ENCODE data around the gene RRM2.
A peak's percentile ranks its signal among the peaks of the same experiment; 100 is the strongest.

RRM2 gene

DNA sequence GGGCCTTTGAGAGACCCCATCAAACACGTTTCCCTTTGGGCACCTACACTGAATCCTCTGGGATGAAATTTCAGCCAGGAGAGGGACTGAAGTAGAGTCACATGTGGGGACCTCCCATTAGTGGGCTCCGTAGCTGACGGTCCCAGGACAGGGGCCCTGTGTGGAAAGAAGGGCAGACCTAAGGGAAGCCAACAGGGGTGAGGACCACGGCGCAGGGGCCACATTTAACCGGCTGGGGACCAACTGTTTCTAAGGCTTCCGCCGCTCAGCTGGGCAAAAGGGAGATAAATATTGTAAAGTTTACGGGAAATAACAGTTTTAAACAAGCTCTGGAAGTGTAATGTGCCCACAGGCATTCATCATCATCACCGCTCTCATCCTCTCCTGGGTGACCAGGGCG lies 42.7 kb downstream of the RRM2 start:
- TF ChIP-seq GATA2 (IDR thresholded peaks at IDR 0.05; ENCODE audit: low read depth, low read length) (no peak), GATA3 (IDR thresholded peaks at IDR 0.05; ENCODE audit: low read depth, low read length) (no peak)

DNA sequence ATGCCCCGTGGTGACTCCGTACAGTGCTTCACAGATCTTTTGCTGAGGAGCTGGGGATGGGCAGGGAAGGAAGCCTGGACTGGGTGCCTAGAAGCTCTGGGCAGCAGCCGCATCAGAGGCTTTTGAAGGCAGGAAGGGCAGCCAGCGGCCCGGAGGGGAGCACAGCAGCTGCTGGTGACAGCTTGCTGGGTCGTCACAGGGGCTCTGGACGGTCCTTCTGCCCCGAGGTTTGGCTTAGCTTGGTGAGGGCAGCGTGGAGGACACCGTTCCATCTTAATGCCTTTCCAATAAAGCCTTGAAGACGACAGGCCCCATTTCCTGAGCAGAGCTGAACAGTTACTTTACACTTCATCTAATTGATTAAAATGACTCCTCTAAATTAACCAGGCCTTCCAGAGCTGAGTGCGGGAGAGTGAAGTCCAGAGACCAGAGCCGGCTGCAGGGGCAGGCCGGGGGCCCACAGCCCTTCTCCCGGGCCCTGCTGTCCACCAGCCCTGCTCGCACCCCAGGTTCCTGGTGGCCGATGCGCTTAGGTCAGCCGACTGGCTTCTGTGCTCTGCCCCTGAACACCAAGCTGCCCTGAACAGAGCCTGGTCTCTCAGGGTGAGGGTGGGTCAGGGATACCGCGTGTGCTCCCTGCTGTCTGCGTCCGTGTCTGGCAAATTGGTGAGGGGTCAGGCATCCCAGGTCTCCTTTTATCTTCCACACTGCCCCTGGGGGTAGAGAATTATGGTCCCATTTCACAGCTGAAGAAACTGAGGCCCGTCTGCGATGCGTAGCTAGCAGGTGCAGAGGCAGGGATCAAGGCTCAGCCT lies 43.5 kb downstream of the RRM2 start:
- TF ChIP-seq GATA2 (IDR thresholded peaks at IDR 0.05; ENCODE audit: low read depth, low read length): no peak
- no peak for TF ChIP-seq GATA3 (IDR thresholded peaks at IDR 0.05; ENCODE audit: low read depth, low read length)

DNA sequence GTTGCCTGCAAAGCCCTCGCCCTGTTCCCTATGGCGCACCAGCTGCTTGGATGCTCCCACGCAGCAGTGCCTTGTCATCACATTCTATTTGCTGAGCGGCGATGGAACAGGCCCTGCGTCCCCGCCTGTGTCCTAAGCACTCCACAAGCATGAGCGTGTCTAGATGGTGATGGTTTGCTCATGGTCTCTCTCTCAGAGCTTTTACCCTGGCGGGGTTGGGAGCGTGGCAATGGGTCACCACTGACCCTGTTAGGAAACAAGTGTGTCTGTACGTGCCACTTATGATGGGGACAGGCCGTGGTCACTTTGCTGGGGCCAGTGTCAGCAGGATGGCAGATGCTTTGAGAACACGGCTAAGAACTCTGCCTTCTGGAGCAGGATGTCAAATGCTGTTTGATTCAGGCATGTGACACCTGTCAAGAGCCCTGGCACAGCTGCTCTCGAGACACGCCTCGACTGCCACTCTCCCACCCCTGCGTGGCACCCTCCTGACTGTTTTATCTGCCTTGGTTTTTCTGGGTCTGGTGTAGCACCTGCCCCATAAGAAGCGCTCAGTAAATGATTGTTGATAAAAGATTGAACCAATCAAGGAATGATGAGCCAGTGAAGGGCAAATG lies 44.2 kb downstream of the RRM2 start:
- TF ChIP-seq GATA2 (IDR thresholded peaks at IDR 0.05; ENCODE audit: low read depth, low read length) (no peak), GATA3 (IDR thresholded peaks at IDR 0.05; ENCODE audit: low read depth, low read length) (no peak)

DNA sequence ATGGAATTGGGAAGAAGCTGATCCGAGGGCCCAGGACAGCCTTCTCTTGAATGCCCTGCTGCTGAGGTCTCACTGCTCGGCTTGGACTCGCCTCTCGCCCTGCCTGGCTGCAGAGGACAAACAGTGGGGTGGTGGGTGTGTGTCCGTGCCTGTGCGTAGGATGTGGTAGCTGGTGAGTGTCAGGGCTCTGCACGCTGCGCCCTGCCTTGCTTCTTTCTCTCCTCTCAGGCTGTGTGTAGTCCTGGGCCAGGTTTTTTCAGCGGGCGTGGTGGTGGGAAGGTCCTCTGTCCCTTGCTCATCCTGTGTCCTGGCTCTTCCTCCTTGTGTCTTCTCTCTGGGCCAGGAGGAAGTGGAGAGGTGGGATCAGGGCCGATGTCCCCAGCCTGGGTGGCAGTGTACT lies 44.8 kb downstream of the RRM2 start:
- TF ChIP-seq GATA3 (IDR thresholded peaks at IDR 0.05; ENCODE audit: low read depth, low read length) (no peak), GATA2 (IDR thresholded peaks at IDR 0.05; ENCODE audit: low read depth, low read length) (no peak)

DNA sequence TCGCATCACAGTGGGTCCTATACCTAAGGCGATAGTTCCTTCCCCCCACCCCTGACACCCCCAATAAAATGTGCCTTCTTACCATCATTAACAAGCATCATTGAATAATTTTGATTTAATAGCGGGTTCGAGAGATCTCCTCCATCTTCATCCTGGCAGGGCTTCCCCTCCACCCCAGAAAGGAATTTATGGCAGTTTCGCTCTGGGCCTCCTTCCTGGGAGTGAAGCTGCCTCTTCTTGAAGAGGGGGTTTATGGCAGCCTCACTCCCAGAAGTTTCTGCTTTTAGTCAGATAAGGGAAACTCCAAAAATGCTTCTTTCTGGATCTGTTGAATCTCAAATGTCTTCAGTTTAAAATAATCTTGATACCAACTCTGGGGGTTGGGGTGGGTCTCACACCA lies 45.7 kb downstream of the RRM2 start:
- TF ChIP-seq GATA3 (IDR thresholded peaks at IDR 0.05; ENCODE audit: low read depth, low read length): no peak
- no peak for TF ChIP-seq GATA2 (IDR thresholded peaks at IDR 0.05; ENCODE audit: low read depth, low read length)

DNA sequence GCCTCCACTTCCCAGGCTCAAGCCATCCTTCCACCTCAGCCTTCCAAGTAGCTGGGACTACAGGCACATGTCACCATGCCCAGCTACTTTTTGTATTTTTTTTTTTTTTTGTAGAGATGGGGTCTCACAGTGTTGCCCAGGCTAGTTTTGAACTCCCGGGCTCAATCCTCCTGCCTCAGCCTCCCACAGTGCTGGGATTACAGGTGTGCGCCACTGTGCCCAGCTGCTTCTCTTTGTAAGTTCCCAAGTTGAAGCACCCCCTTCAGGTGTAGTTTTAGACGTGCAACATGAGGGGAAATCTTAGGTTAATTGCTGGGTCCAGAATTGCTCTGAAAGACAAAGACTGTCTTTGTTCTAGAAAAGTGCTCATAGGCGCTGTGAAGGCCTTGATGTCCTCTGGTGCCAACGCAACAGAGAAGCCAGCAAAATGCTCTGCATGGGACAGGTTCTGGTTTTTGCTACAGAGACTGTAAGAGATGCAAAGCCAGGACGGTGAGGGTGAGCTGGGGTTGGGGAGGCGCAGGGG lies 46.6 kb downstream of the RRM2 start:
- TF ChIP-seq GATA2 (IDR thresholded peaks at IDR 0.05; ENCODE audit: low read depth, low read length): no peak
- TF ChIP-seq GATA3 (IDR thresholded peaks at IDR 0.05; ENCODE audit: low read depth, low read length): no peak

DNA sequence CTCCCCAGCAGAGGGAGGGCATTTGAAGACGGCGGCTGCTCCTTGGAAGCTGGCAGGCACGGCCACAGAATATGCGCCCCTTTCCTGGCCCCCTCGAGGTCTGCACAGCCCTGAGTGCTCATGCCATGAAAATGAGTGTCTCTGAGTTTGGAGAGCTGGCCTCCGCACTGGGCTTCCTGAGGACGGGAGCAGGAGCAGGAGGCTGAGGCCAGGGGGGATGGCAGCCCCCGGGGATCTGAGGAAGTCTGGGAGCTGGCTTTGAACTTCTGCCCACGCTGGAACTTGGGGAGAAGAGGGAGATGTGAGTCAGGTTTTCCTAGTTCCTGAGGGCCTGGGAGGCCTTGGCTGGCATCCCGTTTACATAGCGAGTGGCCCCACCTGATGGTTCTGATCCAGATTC lies 47.0 kb downstream of the RRM2 start:
- no peak for TF ChIP-seq GATA2 (IDR thresholded peaks at IDR 0.05; ENCODE audit: low read depth, low read length)
- TF ChIP-seq GATA3 (IDR thresholded peaks at IDR 0.05; ENCODE audit: low read depth, low read length): no peak

DNA sequence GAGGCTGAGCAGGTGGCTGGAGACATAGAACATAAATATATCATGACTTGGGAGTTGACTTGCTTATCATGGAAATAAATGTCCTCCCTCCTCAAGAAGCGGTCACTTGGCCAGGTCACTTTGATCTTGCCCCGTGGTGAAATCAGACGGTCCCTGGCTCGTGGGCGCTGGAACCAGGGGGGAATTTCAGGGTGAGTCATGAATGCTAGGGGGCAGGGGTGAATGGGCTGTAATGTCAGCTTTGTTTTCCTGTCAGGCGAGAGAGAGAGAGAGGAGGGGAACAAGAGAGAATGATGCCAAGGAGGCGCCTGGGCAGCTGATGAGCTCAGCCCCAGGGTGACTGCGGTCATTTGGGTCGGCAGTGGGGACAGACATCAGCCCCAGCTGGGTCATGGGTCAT lies 47.7 kb downstream of the RRM2 start:
- TF ChIP-seq GATA3 (IDR thresholded peaks at IDR 0.05; ENCODE audit: low read depth, low read length): no peak
- no peak for TF ChIP-seq GATA2 (IDR thresholded peaks at IDR 0.05; ENCODE audit: low read depth, low read length)

DNA sequence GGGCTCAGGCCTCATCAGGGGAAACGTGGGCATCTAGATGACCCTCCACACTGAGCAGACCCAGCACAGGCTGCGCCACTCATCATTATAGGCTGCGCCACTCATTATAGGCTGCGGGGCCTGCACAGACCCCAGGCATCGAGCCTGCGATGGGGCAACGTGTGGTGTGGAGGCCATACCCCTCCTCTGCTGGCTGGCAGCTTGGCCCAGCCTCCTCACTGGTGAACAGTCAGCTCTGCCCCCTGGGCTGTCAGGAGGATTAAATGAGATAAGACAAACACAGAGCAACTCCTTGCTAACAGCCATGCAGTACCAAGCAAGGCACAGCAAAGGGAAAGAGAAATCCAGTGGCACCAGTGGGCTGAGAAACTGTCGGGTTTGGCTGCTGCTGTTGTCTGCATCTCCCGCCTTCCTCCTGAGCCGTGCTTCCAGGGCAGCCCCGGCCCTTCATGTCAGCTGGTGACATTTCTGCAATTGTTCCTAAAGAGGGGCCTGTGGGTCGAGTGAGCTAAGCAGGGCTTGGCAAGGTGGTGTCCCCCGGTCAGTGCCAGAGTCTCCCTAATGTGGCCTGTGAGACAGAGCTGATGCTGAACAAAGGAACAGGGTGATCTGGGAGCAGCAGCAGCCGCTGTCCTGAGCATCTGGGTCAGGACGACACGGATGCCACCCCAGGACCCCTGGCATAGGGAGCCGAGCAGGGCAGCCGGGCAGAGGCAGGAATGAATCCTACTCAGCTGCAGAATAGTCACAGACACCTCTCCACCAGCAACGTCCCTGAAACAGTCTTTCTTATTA lies 48.7 kb downstream of the RRM2 start:
- TF ChIP-seq GATA3 (IDR thresholded peaks at IDR 0.05; ENCODE audit: low read depth, low read length) (no peak), GATA2 (IDR thresholded peaks at IDR 0.05; ENCODE audit: low read depth, low read length) (peak; percentile 50)

DNA sequence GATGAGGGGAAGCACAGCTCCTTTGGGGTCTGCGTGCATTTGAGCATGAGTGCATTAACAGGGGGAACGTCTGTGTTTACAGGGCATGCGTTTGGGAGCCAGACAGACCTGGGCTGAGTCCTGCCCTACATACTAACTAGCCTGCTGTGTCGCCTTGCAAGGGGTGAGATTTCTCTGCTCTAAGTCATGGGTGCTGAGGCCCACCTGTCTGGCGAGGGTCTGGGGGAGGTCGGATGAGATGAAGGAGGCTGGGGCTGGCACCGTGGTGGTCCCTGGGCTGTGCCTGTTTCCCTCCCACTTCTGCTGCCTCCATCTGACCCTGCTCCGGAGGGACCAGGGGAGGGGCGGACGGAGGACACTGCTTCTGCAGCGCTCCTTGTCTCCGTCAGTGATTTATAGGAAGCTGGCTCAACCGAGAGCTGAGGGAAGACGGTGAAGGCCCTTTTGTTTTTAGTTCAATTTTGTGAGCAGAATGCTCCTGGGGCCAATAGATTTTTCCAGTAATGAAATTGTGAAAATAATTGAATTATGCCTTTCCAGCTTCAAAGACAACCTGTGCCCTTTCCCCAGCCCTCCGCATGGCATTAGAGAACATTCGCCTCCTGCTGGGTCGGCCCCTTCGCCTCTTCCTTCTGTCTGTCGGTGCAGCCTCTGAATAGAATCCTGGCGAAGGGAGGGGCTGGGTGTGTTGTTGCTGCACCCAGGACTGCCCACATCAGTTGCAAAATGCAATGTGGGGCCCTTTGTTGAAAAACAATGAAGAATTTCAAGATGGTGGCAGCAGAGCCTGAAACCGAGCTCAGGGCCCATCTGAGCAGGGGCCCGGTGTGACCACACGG lies 49.7 kb downstream of the RRM2 start:
- TF ChIP-seq GATA3 (IDR thresholded peaks at IDR 0.05; ENCODE audit: low read depth, low read length) (no peak), GATA2 (IDR thresholded peaks at IDR 0.05; ENCODE audit: low read depth, low read length) (no peak)

DNA sequence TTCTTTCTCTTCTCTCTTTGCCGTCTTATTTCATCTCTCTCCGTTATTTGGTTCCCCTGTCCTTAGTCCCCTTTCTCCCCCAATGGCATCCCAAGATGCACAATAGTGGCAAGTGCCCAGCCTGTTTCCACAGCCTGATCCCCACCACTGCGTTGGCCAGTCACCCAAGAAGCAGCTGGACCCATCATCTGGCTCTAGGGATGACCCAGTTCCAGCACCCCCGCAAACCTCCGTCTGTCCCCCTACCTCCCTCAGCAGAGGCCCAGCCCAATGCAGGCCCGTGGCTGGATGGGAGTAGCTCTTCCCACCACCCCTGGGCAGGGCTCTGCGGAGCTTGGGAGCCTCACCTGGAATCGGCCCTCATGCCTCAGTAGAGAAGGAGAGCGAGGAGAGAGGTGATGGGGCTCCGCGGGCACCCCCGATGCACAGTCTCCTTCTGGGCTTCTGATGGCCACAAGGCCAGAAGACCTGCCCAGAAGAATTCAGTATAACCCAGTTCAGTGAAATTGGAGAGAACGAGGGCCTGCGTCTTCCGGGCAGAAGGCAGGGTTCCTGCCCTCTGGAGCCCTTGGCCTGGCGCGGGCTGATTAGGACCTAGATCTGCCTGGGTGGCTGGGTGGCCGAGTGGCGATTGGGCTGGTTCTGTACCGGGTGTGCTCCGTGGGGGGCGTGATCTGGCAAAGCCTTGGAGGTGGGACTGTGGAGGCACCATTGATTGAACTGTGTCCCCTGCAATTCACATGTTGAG lies 50.9 kb downstream of the RRM2 start:
- TF ChIP-seq GATA3 (IDR thresholded peaks at IDR 0.05; ENCODE audit: low read depth, low read length) (no peak), GATA2 (IDR thresholded peaks at IDR 0.05; ENCODE audit: low read depth, low read length) (no peak)

DNA sequence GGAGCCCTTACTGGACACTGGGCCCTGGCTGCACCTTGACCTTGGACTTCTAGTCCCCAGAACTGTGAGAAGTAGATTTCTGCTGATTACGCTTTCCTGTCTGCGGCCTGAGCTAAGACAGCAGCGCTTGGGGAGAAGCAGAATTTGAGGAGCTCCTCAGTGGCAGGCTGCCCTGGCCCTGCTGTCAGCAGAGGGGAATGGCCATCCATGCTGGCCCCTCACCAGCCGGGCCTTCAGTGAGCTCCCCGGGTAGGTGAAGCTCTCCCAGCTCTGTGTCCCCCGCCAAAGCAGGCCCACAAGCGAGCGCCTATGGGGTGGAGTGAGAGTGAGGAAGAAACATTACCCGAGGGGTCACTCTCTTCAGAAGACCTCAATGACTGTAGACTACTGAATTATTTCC lies 51.6 kb downstream of the RRM2 start:
- TF ChIP-seq GATA2 (IDR thresholded peaks at IDR 0.05; ENCODE audit: low read depth, low read length) (no peak), GATA3 (IDR thresholded peaks at IDR 0.05; ENCODE audit: low read depth, low read length) (no peak)

DNA sequence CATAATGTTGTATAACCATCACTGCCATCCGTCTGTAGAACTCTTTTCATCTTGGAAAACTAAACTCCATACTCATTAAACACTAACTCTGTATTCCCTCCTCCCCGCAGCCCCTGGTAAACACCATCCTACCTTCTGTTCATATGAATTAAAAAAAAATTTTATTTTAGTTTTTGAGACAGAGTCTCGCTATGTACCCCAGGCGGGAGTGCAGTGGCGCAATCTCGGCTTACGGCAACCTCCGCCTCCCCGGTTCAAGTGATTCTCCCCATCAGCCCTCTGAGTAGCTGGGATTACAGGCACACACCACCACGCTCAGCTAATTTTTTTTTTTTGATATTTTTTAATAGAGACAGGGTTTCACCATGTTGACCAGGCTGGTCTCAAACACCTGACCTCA lies 52.9 kb downstream of the RRM2 start:
- TF ChIP-seq GATA3 (IDR thresholded peaks at IDR 0.05; ENCODE audit: low read depth, low read length) (no peak), GATA2 (IDR thresholded peaks at IDR 0.05; ENCODE audit: low read depth, low read length) (no peak)
